ENCODE results near the gene PLEKHM2. TPM values are rescaled to one million over a fixed set of nuclear protein-coding genes. Genes with fewer than 3 reads are reported as not detected.

Gene PLEKHM2
- total RNA-seq, 1 donor from 2014 or later = 80.4 TPM

- no peak for TF ChIP-seq CTCF (IDR thresholded peaks at IDR 0.05)
- H3K36me3 ChIP-seq = peaks cover 74% of the 10 kb centered on the region
- H3K27me3 ChIP-seq (ENCODE audit: low read depth) = no peaks in the 10 kb centered on the region
- intact Hi-C loops (cut with DNase I) = no loop called here
- no peak for DNase-seq
- no peak for ATAC-seq
- H3K27ac ChIP-seq = no peak overlapping the region
- H3K9me3 ChIP-seq = no peaks in the 10 kb centered on the region
- no peak overlapping the region for H3K4me3 ChIP-seq
- peaks cover 18% of the 10 kb centered on the region for H3K4me1 ChIP-seq
Measured at GRCh38 chr1:15732686-15733081, 48.6 kb downstream of the PLEKHM2 start.

DNA sequence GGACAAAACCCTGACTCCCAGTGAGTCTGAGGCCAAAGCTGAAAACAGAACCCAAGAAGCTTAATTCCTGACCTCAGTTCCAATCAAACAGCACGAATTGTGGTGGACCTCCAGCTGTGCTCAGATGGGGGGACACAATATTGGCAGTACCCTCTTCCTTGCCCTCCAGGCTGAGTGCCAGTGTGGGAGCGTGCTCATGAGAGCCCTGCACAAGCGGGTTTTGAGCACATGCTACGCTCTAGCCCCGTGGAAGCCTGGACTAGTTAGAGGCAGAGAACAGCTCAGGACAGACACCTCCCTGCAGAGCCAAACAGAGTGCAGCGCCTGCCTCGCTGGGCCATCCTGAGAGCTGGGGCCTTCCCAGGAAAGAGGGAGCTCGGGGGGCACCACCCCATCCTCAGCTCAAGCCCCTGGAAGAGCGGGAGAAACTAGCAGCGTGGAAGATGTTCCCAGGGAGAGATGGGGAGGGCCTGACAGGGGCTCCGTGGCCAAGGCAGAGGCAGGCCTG, 49.2 kb downstream of the PLEKHM2 start:
- Histone ChIP-seq H3K9me3 (no peaks in the 10 kb centered on the region), H3K27ac (no peak overlapping the region), H3K4me3 (no peak overlapping the region), H3K36me3 (peaks cover 68% of the 10 kb centered on the region), H3K4me1 (peaks cover 18% of the 10 kb centered on the region), H3K27me3 (ENCODE audit: low read depth) (no peaks in the 10 kb centered on the region)
- no peak for TF ChIP-seq CTCF (IDR thresholded peaks at IDR 0.05)
- intact Hi-C loops (cut with DNase I) = no loop called here
- DNase-seq (no peak), ATAC-seq (no peak)

DNA sequence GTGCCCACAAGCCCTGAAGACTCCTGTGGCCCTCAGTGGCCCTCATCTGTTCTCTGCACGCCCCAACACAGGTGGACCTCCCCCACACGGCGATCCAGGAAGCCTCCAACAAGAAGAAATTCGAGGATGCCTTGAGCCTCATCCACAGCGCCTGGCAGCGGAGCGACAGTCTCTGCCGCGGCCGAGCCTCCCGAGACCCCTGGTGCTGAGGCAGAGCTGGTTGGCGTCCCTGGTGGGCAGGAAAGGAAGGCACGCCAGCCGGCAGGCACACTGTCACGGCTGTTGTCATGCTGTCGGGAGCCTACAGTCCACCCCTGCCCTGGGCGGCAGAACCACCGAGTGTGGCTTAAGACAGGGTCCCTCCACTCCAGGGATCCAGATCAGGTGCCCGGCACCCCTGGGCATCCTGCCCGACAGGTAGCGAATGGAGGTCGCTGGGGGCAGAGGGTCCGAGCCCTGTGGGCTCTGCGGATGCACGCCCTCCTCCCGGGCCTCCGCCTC, 49.7 kb downstream of the PLEKHM2 start:
- no peak for TF ChIP-seq CTCF (IDR thresholded peaks at IDR 0.05)
- ATAC-seq (no peak), DNase-seq (no peak)
- Histone ChIP-seq H3K27me3 (ENCODE audit: low read depth) (no peaks in the 10 kb centered on the region), H3K9me3 (no peaks in the 10 kb centered on the region), H3K4me1 (peaks cover 18% of the 10 kb centered on the region), H3K36me3 (peaks cover 63% of the 10 kb centered on the region), H3K4me3 (no peak overlapping the region), H3K27ac (no peak overlapping the region)
- intact Hi-C loops (cut with DNase I) = no loop called here

- Histone ChIP-seq H3K4me1 (peaks cover 18% of the 10 kb centered on the region), H3K36me3 (peaks cover 58% of the 10 kb centered on the region), H3K4me3 (no peak overlapping the region), H3K9me3 (no peaks in the 10 kb centered on the region), H3K27ac (no peak overlapping the region), H3K27me3 (ENCODE audit: low read depth) (no peaks in the 10 kb centered on the region)
- ATAC-seq (no peak), DNase-seq (no peak)
- intact Hi-C loops (cut with DNase I) = no loop called here
- no peak for TF ChIP-seq CTCF (IDR thresholded peaks at IDR 0.05)
Measured at GRCh38 chr1:15734296-15734695, 50.2 kb downstream of the PLEKHM2 start.

GRCh38 chr1:15734901-15735300, 50.8 kb downstream of the PLEKHM2 start:
- peak overlapping the region; percentile 53 for H3K27ac ChIP-seq
- no peaks in the 10 kb centered on the region for H3K27me3 ChIP-seq (ENCODE audit: low read depth)
- peak; percentile 63 for DNase-seq
- no peaks in the 10 kb centered on the region for H3K9me3 ChIP-seq
- peak; percentile 54 to 68 for ATAC-seq
- no peak overlapping the region for H3K4me3 ChIP-seq
- intact Hi-C loops (cut with DNase I) = no loop called here
- peaks cover 18% of the 10 kb centered on the region for H3K4me1 ChIP-seq
- peaks cover 52% of the 10 kb centered on the region for H3K36me3 ChIP-seq
- no peak for TF ChIP-seq CTCF (IDR thresholded peaks at IDR 0.05)
